HUDEP-2 (cell line): ENCODE data around the gene SAPCD2.
"Not testable (repeated sequence)": the region's sequence is repeated elsewhere in the genome, so short reads cannot be mapped to it uniquely, and the experiment has no call there.

ENCODE experiments used
- DNase-seq, 76 experiments: peaks; one replicate each; lab custom pipeline; 2025; ENCODE audit not compliant: unreplicated experiment in 76 of 76; lab: John Stamatoyannopoulos, UW

Gene SAPCD2

DNA sequence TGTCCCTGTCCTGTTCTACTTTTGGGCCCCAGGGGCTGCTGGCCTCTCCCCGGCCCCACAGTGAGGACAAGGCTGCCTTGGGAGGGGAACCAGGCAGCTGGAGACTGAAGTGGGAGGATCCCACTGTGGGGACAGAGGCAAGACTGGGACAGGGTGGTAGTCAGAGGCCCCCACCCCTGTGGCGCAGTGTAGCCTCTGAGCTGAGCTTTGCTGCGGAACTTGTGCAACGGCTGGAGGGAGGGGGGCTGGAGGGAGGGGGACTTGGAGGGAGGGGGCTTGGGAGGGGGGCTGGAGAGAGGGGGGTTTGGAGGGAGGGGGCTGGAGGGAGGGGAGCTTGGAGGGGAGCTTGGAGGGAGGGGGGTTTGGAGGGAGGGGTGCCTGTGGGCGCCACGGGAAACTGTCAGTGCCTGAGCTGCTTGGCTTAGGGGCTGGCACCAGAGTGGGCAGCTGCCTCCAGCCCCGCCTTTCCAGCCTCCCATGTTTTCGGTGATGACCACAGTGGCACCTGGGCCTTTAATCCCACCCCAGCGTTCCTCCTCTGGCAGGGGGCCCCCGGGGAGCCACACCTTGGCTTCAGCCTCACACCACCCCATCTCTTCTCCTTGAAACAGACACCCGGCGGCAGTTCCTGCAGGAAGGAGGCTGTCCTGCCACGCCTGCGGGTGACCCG is 36.2 kb downstream of the SAPCD2 start:
- DNase-seq: no peak

DNA sequence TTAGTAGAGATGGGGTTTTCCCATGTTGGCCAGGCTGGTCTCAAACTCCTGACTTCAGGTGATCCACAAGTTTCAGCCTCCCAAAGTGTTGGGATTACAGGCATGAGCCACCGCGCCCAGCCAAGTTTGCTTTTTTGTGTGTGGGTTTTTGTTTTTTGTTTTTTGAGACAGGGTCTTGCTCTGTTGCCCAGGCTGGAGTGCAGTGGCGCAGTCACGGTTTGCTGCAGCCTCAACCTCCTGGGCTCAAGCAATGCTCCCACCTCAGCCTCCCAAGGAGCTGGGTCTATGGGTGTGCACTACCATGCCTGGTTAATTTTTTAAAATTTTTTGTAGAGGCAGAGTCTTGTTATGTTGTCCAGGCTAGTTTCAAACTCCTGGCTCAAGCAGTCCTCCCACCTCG is 36.9 kb downstream of the SAPCD2 start:
- not testable (repeated sequence) for DNase-seq

- no peak for DNase-seq
Observed at GRCh38 chr9:137032858-137033257, 37.5 kb downstream of the SAPCD2 start.

DNA sequence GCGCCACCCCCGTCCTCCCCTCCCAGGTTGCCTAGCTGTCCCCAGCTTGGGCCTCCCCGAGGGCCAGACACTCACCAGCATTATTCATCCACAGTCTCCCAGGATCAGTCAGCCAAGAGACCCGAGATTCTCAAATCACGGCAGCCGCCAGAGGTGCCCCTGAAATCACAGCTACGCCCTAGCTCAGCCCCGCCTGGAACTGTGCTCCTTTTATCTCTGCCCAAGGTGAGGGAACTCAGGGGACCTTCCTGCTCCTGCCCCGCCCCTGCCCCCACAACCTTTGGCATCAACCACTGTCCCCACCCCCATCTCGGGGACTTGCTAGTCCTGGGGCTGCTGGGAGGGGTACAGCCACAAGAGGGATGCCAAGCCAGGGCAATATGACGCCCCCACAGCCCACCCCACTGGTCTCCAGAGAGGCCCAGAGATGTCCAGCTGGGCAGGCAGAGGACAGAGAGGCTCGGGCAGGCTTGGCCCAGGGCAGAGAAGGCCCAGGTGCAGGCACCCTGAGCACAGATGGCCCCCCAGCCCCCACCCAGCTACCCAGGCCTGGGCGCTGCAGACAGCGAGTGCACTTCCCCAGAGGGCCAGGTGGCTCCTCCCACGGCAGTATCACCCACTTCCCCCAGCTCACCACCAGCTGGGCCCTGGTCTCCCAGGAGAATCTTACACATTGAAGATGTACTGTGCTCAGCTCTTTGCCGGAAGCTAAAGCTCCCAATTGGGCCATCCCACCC is 38.3 kb downstream of the SAPCD2 start, which contains the start of gene FUT7:
FUT7 (minus strand) TSS at position 185 of the 737 bp plus-strand sequence; CDS start at position 88, 97 bp downstream.
- no peak for DNase-seq

GRCh38 chr9:137030538-137031527 is 39.5 kb downstream of the SAPCD2 start:
- peak in 1 of 76 experiments; percentile 10 for DNase-seq

DNA sequence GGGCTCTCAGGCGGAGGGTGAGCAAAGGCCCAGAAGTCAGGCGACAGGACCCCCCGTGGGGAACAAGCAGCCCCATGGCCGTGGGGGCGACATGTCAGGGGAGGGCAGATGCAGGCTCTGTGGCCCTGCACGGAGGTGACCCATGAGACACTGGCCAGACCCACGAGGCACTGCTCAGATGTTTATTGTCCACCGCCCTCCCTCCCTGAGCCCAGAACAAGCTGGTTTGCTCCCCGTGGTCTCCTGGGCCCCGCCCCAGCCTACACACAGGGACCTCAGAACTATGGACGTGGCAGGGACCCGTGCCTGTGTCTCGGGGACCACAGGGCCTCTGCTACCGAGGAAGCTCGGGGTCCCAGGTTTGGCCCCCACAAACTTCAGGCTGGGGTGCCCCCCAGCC is 40.4 kb downstream of the SAPCD2 start:
- no peak for DNase-seq

GRCh38 chr9:137029058-137029936 is 41.1 kb downstream of the SAPCD2 start:
- DNase-seq: peak in 60 of 76 experiments; percentile 9 to 75 (median 52)

DNA sequence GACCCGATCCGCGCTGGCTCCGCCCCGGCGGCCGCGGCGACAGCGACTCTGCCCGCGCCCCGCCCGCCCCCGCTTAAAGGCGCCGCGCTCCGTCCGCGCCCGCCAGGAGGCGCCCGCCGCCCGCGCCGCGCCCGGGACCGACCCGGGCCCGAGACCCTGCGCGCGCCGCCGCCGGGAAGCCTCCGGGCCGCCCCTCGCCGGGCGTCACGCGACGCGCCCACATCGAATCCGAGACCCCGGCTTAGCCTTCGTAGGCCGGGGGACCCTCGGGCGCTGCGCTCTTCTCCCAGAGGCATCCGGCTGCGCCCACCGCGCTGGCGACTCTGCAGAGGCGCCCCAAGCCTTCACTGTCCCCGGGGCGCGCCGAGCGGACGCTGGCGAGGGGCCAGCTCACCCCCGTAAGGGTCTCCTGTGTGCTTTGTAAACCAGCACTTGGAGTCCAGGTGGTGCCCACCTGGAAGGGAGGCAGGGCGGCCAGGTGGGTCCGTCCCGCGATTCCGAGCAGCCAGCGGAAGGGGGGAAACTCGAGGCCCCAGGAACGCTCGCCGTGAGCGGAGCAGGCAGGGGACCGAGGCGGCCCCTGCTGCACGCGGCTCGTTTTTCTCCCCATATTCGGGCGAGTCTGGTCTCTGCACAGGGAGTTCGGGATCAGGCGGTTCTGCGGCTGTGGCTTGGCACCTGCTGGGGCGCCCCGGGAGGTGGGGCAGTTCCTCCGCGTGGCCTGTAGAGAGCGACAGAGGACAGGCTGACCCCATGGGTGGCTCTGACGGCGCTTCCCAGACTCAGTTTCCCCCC is 41.9 kb downstream of the SAPCD2 start:
- DNase-seq: peak in 57 of 76 experiments; percentile 6 to 66 (median 42)

DNA sequence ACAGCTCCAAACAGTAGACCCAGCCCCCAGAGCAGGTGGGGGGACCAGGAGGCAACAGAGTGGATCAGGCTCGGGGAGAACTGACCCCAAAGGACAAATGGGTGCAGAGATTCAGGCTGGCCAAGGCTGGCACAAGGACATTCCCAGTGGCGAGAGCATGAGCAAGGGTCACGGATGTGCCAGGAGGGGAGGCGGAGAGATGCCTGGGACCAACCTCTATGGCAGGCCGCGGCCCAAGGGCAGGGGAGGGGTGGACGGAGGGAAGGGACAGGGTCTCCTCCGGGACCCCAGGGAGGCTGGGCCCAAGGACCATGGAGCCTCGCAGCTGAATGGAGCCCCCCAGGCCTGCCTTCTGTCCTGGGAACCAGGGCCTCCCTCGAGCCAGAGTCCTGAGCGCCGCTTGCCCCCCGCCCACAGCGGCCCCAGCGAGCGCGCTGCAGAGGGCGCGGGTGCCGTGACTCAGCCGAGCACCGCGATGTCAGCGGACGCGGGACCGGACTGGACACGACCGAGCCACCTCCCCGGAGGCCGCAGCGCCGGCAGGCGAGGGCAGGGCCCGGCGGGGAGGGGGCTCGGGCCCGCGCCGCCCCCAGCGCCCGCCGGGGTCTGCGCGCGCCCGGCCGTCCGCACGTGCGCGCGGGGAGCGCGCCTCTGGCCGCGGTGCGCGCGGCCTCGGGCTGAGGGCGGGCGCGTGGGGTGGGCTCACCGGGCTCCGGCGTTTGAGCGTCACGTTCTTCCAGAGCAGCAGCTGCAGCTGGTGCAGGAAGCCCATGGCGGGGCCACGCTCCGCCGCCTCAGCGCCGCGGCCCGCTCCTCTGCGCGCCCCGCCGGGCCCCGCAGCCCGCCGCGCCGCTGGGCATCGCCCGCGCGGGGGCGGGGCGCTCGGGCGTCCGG is 42.7 kb downstream of the SAPCD2 start, which contains the start of gene ABCA2:
ABCA2 (minus strand) TSS at position 869 of the 894 bp plus-strand sequence; CDS start at position 772, 97 bp downstream.
- DNase-seq: no peak

DNA sequence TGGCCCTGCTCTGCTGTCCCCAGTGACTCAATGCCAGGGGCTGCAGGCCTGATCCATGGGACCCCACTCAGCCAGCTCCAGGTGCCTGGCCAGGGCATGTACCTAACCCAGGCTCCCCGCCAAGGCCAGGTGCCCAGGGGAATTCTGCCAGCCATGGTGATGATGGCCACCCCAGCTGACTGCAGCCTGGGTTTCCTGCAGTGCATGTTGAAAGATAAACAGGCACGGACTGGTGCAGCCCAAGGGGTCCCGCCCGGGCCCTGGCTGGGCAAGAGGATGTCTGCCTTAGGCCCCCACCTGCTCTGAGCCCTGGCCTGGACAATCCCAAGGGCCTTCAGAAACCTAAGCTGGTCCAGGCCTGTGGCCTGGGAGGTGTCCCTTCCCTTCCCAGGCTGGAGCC is 43.5 kb downstream of the SAPCD2 start:
- no peak for DNase-seq

GRCh38 chr9:137026384-137026783 is 44.0 kb downstream of the SAPCD2 start:
- no peak for DNase-seq

- no peak for DNase-seq
Observed at GRCh38 chr9:137025517-137025966, 44.8 kb downstream of the SAPCD2 start.

DNA sequence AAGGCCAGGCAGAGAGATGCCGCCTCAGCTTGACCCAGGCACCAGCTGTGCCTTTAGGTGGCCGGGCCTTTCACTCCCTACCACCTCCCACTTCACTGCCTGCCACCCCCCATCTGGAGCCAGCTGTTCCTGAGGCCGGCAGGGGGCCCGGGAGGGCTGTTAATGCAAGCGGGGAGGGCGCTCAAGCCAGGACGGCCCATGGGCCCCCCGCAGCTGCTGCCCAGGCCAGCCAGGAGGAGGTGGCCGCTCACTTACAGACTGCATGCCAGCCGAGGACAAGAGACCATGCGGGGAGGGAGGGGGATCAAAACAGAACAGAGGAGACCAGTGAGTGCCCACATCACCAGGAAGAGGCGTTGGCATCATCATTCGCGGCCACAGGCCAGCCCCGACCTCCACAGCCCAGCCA is 46.8 kb downstream of the SAPCD2 start:
- DNase-seq: no peak

DNA sequence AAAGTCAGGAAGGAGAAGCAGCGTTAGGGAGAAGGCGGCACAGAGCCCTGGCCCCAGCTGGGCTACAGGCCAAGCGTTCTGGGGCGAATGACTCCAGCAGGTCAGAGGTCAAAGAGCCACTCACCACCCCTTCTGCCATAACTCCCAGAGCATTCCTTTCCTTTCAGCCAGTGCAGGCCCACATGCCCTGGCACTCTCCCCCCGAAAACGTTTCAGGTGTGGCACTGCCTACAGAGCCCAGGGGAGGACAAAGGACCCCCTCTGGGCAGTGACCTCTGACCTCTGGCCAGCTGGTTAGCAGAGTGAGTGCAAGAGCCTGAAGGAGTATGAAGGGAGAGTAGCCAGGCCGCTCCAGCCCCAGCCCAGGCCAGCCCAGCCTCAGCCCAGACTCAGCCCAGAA is 47.2 kb downstream of the SAPCD2 start:
- DNase-seq: no peak

DNA sequence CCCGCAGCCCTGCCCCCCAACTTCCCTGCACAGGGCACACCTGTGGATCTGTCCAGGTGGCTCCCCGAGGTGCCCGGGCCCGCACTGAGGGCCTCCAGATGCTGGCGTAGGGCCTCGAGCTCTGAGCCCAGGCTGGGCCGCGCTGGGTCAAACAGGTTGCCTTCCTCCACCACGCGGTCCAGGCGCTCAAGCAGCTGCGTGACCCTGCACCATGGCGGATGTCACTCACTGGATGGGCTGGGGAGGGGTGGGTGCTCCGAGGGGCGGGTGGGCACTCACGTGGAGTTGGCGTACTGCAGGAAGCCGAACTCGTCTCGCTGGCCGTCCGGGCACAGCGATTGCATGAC is 47.7 kb downstream of the SAPCD2 start:
- no peak for DNase-seq

DNA sequence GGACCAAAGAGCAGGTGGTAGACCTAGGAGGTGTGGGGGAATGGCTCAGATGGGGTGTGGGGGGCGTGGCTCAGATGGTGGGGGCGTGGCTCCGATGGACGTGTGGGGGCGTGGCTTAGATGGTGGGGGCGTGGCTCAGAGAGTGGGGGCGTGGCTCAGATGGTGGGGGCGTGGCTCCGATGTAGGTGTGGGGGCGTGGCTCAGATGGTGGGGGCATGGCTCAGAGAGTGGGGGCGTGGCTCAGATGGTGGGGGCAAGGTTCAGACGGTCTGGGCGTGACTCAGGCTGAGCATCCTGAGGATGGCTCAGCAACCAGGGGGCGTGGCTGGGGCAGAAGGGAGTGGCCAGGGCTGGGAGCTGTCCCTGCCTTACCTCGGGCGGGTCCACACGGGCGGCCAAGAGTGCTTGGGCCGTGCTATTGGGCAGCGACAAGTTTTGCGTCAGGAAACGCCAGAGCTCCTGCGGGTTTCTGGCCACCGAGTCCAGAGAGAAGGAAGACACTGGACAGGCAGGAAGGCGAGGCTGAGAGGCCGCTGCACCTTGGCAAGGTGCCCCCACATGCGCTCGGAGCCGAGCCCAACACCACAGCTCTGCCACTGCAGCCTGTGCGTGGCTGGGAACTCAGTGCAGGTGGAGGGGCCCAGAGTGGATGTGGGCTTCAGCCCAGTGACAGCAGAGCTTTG is 48.2 kb downstream of the SAPCD2 start:
- peak in 72 of 76 experiments; percentile 28 to 93 (median 80) for DNase-seq

GRCh38 chr9:137021568-137021978 is 48.8 kb downstream of the SAPCD2 start:
- DNase-seq: no peak
